GM18873 (cell line): ENCODE results near the gene ANAPC15.

ENCODE experiments used
- ATAC-seq: cut with Tn5 transposase; IDR thresholded peaks from one replicate; pipeline ENCODE4 v1.9.1; 2021; ENCODE audit warnings: mild to moderate bottlenecking, moderate library complexity, moderate number of reproducible peaks; ENCODE audit not compliant: unreplicated experiment, low FRiP score

The ANAPC15 gene

GRCh38 chr11:72061739-72062396, 50.6 kb downstream of the ANAPC15 start:
- no peak for ATAC-seq
